Mucosa of rectum (tissue), 2 donors: Measurements from ENCODE around the gene ENTPD2.
A peak's percentile ranks its signal among the peaks of the same experiment; 100 is the strongest.

Experiments
- H3K27ac ChIP-seq, 2 donors: one replicate each; pipeline ENCODE4 v1.7.0; 2013; ENCODE audit warnings: inconsistent platforms in 2 of 2, low read depth in 2 of 2, low read length in 2 of 2
- H3K27me3 ChIP-seq, 2 donors: one replicate each; pipeline ENCODE4 v1.7.0; 2013; ENCODE audit warnings: low read length in 2 of 2; ENCODE audit not compliant: control insufficient read depth in 2 of 2, insufficient read depth in 2 of 2
- H3K36me3 ChIP-seq, 2 donors: one replicate each; pipeline ENCODE4 v1.7.0; 2013; ENCODE audit warnings: low read length in 2 of 2; ENCODE audit not compliant: control insufficient read depth in 2 of 2, insufficient read depth in 2 of 2
- H3K4me1 ChIP-seq, 2 donors: one replicate each; pipeline ENCODE4 v1.7.0; 2013; ENCODE audit warnings: low read length in 2 of 2, mild to moderate bottlenecking in 1 of 2; ENCODE audit not compliant: control insufficient read depth in 2 of 2, insufficient read depth in 2 of 2
- H3K4me3 ChIP-seq, 2 donors: one replicate each; pipeline ENCODE4 v1.7.0; 2013; ENCODE audit warnings: low read length in 2 of 2
- H3K9ac ChIP-seq, 2 donors: one replicate each; pipeline ENCODE4 v1.7.0; 2013; ENCODE audit warnings: low read length in 2 of 2, low read depth in 1 of 2, mild to moderate bottlenecking in 1 of 2
- H3K9me3 ChIP-seq, 2 donors: one replicate each; pipeline ENCODE4 v1.7.0; 2013; ENCODE audit warnings: low read length in 2 of 2; ENCODE audit not compliant: control insufficient read depth in 2 of 2
- donor health status: healthy.
- donor health status: Normal muscosa, but diverticular disease.

The ENTPD2 gene

DNA sequence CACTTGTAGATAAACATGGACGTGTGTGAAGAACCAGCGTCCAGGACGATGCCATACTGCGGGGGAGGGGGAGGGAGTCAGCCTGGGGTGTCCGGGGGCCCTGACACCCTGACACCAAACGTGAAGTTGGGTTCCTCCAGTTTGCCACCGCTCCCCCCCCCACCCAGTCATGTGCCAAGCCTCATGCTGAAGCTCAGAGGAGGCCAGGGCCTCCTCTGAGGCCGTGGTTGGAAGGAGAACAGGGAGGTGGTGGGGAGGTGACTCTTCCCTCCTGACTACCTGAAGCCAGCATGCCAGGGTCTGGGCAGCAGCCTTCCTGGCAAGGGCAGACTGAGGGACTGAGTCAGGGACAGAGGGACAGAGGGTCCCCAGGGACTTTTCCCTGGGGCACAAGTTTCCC, 1.6 kb downstream of the ENTPD2 start:
- Histone ChIP-seq H3K27ac (no peak overlapping the region), H3K27me3 (peaks cover 9 to 26% of the 10 kb centered on the region in 2 donors), H3K4me1 (peaks cover 29 to 33% of the 10 kb centered on the region in 2 donors), H3K4me3 (no peak overlapping the region), H3K36me3 (no peaks in the 10 kb centered on the region), H3K9me3 (no peaks in the 10 kb centered on the region), H3K9ac (no peak overlapping the region)

DNA sequence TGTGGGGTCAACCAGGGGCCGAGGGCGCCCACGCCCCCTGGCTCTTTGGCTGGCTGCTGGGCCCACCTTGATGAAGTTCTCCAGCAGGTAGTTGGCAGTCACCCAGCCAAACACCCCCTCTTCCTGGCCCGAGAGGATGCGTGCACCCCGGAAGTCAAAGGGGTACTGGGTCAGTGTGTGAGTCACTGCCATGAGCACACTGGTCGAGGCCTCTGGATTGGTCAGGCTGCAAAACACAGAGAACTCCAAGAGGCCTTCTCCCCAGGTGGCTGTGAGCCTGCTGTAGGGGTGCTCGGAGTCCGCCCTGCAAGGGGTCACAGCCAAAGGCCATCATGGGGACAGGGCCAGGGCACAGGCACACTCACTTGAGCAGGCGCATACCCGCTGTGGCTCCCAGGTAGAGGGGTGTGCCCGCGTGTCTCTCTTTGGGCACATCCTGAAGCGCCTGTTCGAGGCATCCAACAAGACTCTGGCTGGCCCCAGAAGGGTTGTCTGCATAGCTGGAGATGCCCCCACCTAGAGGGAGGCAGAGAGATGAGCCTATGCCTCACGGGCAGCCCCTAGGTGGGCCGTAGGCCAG, 2.6 kb downstream of the ENTPD2 start:
- H3K27me3 ChIP-seq: peaks cover 11 to 28% of the 10 kb centered on the region in 2 donors
- H3K9ac ChIP-seq: no peak overlapping the region
- H3K4me1 ChIP-seq: peaks cover 25 to 30% of the 10 kb centered on the region in 2 donors
- no peaks in the 10 kb centered on the region for H3K36me3 ChIP-seq
- H3K4me3 ChIP-seq: no peak overlapping the region
- no peaks in the 10 kb centered on the region for H3K9me3 ChIP-seq
- no peak overlapping the region for H3K27ac ChIP-seq

- Histone ChIP-seq H3K9ac (no peak overlapping the region), H3K4me3 (no peak overlapping the region), H3K9me3 (no peaks in the 10 kb centered on the region), H3K27ac (no peak overlapping the region), H3K4me1 (peaks cover 22 to 28% of the 10 kb centered on the region in 2 donors), H3K27me3 (peaks cover 11 to 28% of the 10 kb centered on the region in 2 donors), H3K36me3 (no peaks in the 10 kb centered on the region)
These were observed 3.3 kb downstream of the ENTPD2 start for GRCh38 chr9:137050570-137050969.

DNA sequence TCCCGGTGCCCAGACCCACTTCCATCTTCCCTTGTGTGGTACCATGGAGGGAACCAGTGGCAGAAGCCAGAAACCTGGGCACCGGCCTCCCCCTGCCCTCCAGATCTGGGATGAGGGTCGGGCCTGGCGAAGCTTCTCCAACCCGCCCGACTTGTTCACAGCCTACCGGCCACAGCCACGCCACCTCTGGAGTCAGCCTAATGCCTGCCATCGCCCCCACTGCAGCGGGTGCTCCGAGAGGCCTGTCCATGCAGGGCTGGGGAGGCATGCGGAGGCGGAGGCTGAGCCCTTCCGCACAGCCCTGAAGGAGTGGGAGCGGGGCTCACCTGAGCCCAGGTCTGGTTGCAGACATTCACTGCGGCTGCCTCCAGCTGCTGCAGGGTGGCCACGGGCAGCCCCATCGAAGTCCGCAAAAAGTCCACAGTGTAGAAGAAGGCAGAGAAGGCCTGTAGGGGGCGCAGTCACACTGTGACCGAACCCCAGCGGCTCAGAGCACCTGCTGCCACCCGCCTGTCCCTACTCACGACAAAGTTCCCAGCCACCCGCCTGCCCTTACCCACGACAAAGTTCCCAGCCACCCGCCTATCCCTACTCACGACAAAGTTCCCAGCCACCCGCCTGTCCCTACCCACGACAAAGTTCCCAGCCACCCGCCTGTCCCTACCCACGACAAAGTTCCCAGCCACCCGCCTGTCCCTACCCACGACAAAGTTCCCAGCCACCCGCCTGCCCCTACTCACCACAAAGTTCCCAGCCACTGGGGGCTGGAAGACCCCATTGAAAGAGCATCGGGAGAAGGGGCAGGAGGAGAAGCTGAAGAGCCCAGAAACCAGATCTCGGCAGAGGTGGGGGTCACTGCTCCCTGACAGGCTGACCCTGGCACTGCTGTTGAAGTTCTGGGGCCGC, 4.1 kb downstream of the ENTPD2 start:
- Histone ChIP-seq H3K36me3 (no peaks in the 10 kb centered on the region), H3K4me1 (peaks cover 20 to 27% of the 10 kb centered on the region in 2 donors), H3K27me3 (peaks cover 11 to 32% of the 10 kb centered on the region in 2 donors), H3K27ac (no peak overlapping the region), H3K4me3 (no peak overlapping the region), H3K9ac (no peak overlapping the region), H3K9me3 (no peaks in the 10 kb centered on the region)

DNA sequence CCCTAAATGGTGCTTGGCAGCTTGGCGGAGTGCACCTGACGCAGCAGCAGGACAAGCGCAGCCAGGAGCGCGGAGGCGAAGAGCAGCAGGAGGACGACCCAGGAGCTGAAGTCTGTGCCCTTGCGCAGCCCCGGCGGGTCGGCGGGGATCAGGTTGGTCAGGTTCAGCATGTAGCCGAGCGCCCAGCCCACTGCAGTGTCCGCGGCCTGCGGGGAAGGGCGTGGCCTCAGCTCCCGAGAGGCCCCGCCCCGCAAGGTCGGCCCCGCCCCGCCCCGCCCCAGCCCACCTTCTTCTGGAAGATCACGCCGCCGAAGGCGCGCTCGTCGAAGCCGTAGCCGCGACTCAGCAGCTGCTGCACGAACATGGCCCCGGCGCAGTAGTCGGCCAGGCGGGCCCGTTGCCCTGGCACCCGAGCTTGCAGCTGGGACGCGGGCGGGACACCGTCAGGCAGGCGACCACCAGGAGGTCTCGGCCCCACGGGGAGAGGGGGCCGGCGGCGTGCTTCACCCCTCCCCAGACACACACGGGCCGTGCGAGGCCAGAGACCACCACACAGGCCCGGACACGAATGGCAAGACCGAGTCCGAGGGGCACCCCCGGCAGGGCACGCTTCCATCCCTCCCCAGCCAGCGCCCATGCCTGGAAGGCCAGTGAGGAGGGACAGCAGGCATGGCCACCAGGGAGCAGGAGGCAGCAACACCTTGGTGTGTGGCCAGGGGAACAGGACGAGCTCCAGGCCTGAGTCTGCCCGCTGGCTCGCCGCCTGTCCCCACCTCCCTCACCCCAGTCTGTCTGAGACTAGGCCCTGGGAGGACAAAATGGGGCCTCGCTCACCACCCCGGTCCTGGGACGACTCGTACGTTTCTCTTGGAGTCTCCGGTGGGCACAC, 5.0 kb downstream of the ENTPD2 start:
- H3K4me3 ChIP-seq: no peak overlapping the region
- no peak overlapping the region for H3K9ac ChIP-seq
- peaks cover 23 to 29% of the 10 kb centered on the region in 2 donors for H3K4me1 ChIP-seq

DNA sequence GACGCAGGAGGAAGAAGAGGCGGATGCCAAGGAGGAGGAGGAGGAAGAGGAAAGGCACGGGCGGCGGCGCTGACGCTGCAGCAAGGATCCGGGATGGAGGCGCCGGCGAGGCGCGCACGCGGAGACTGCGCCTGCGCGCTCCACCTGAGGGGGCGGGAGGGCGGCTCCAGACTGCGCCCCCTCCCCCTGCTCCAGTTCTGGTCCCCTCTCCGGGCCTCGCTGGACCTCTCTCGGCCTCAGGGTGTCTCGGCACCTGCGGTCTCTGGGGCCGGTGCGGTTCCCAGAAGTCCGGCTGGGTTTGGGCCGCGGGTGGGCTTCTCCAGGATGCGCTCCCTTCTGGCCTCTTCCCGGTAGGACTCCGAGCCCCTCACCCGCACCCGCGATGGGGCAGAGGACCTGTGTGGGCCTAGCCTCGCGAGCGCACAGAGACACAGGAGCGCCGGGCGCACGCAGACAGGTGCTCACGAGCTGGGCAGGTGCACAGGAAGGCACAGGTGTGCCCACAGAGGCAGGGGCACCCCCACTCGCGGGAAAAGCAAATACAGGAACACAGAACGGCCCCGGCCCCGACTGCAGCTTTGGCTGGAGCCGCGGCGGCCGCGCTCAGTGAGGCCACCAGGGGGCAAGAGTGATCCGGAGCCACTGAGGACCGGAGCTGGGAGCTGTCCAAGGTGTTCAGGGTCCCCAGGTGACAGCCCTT, 7.6 kb downstream of the ENTPD2 start, which contains the start of gene NPDC1:
Gene NPDC1, minus strand, starts transcription at position 90 of the 700 bp plus-strand sequence. CDS start 188 bp downstream, outside the sequence.
- Histone ChIP-seq H3K36me3 (no peaks in the 10 kb centered on the region), H3K4me1 (peaks cover 20 to 25% of the 10 kb centered on the region in 2 donors), H3K9ac (peak within 1 kb of the TSS; percentile 24 to 39), H3K27ac (peak within 1 kb of the TSS; percentile 70 to 76), H3K9me3 (no peaks in the 10 kb centered on the region), H3K4me3 (peak within 1 kb of the TSS; percentile 61 to 62), H3K27me3 (peaks cover 11 to 24% of the 10 kb centered on the region in 2 donors)

More for the DNA sequence above, 5.0 kb downstream of the ENTPD2 start:
- Histone ChIP-seq H3K36me3 (no peaks in the 10 kb centered on the region), H3K27me3 (peaks cover 11 to 36% of the 10 kb centered on the region in 2 donors), H3K27ac (no peak overlapping the region), H3K9me3 (no peaks in the 10 kb centered on the region)

GRCh38 chr9:137045294-137046087, 8.4 kb downstream of the ENTPD2 start:
- Histone ChIP-seq H3K27ac (peak overlapping the region; percentile 68 to 70), H3K27me3 (peaks cover 11 to 24% of the 10 kb centered on the region in 2 donors), H3K9ac (peak overlapping the region; percentile 24 to 39), H3K36me3 (no peaks in the 10 kb centered on the region), H3K9me3 (no peaks in the 10 kb centered on the region), H3K4me1 (peaks cover 20 to 25% of the 10 kb centered on the region in 2 donors), H3K4me3 (peak overlapping the region; percentile 61 to 62)

DNA sequence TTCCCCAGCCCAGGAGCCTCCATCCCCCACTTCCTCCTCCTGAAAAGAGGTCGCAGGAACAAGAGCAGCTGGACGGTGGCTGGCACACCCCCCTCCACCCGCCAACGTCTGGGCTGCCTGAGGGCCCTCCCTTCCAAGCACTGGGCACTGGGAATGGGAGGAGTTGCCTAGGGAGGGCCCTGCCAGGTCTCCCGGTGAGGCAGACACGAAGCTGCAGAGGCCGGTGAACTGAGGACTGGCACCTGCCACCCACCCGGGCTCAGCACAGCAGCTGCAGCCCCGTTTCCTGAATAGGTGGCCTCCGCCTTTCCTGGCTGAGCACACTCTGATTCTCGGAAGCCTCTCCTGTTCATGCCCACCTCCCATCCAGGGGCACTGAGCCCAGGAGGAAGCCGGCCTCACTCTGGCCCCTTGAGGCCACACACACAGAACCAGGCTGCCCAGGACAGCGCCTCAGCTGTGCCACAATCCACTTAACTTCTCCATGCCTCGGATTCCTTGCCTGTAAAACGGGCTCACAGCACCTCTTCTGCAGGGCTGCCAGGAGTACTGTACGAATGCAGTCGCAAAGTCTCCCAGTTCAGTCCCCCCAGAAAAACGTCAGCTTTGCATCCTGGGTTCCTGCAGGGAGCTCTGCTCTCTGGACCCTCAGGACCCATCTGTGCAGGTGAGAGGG, 9.2 kb downstream of the ENTPD2 start:
- peaks cover 10 to 24% of the 10 kb centered on the region in 2 donors for H3K27me3 ChIP-seq
- peaks cover 20 to 25% of the 10 kb centered on the region in 2 donors for H3K4me1 ChIP-seq
- no peaks in the 10 kb centered on the region for H3K9me3 ChIP-seq
- H3K27ac ChIP-seq: peak overlapping the region; percentile 61 to 68
- peak overlapping the region; percentile 27 to 61 for H3K4me3 ChIP-seq
- H3K9ac ChIP-seq: peak overlapping the region; percentile 39 to 56
- H3K36me3 ChIP-seq: no peaks in the 10 kb centered on the region
